Urinary bladder (tissue), 4 donors: ENCODE data around the gene FBXO10. TPM values are rescaled to one million over a fixed set of nuclear protein-coding genes. Genes with fewer than 3 reads are reported as not detected.

Source experiments
- DNase-seq: peaks from one replicate; pipeline ENCODE4 v3.0.0-alpha.2; 2015; ENCODE audit errors: extremely low spot score
- H3K27ac ChIP-seq: one replicate; pipeline ENCODE4 v1.5.1; 2013; ENCODE audit warnings: low read depth, mild to moderate bottlenecking, moderate library complexity
- H3K36me3 ChIP-seq: one replicate; pipeline ENCODE4 v1.6.1; 2013; ENCODE audit warnings: mild to moderate bottlenecking, moderate library complexity; ENCODE audit not compliant: insufficient read depth
- H3K4me1 ChIP-seq: one replicate; pipeline ENCODE4 v1.6.1; 2013; ENCODE audit warnings: mild to moderate bottlenecking, moderate library complexity; ENCODE audit not compliant: insufficient read depth
- H3K4me3 ChIP-seq: one replicate; pipeline ENCODE4 v1.5.1; 2013; ENCODE audit warnings: low read depth, low read length
- WGBS: extraction: QIAGEN DNeasy Blood & Tissue Kit; methylation state at CpG from one replicate; pipeline ENCODE4 v1.1.7; 2013; 5-methylcytosine and 5-hydroxymethylcytosine counted together
- polyA plus RNA-seq: library from polyadenylated mRNA; stranded (reverse); fragments of 200-250 nt; gene quantifications from one replicate; pipeline ENCODE4 v1.2.3, GENCODE V29; 2013
- total RNA-seq: library from RNA; depleted of rRNA; stranded (reverse); fragments of >200 nt; gene quantifications from one replicate; pipeline ENCODE4 v1.2.3, GENCODE V29; 2014
- donor health status: healthy with polysubstance abuse.
- donor health status: healthy.

The FBXO10 gene
- total and polyA plus RNA-seq, 2 donors: 5.9 to 9.5 TPM

DNA sequence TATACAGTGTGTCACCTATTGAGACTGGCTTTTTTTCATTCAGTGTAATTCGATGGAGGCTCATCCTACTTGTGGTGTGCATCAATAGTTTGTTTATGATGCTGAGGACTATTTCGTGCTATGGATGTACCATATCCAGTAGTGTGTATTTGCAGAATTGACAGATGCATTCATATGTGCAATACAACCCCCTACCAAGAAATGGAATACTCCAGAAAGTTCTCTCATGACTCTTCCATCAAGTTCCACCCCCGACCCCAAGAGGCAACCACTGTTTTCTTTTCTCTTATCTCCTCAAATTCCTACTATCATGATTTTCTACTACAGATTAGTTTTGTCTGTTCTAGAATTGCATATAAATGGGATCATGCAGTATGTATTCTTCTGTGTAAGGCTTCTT lies 21.9 kb downstream of the FBXO10 start:
- Histone ChIP-seq H3K27ac (no peak overlapping the region), H3K4me1 (no peaks in the 10 kb centered on the region), H3K36me3 (peaks cover 2% of the 10 kb centered on the region), H3K4me3 (no peak overlapping the region)
- no peak for DNase-seq
- WGBS: 91% methylated on average over 3 of the region's 3 CpGs

DNA sequence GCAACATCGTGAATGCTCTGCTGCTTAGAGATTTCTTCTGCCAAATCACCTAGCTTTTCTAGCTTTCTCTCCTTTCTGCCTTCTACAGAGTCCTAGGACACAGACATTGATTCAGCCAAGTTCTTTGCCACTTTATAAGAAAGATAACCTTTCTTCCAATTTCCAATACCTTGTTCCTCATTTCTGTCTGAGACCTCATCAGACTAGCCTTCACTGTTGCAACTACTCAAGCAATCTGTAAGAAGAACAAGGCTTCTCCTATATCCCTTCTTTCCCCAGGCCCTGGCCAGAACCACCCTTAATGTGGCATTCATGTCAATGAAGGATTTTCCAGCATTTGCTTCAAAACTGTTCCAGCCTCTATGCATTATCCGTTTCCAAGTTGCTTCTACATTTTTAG lies 24.3 kb downstream of the FBXO10 start:
- H3K4me1 ChIP-seq: no peaks in the 10 kb centered on the region
- no peak for DNase-seq
- H3K4me3 ChIP-seq: no peak overlapping the region
- H3K36me3 ChIP-seq: peaks cover 2% of the 10 kb centered on the region
- WGBS: 88% methylated on average over 2 of the region's 2 CpGs
- no peak overlapping the region for H3K27ac ChIP-seq

DNA sequence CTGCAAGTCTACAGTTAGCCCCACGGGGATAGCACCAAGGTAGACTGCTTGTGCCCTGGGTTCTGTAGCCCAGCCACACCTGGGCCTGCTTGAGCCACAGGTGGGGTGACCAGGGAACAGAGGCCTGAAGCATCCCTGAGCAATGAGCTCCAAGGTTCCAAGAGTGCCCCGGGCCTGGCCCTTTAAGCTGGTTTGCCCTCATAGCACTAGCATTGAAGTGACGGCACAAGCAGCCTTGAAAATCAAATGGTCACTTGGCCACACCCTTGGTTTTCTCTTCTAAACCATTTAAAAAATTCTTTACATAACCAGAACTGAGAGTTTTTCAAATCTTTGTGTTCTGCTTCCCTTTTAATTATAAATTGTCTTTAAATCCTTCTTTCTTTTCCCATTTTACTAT lies 24.7 kb downstream of the FBXO10 start:
- Histone ChIP-seq H3K4me3 (no peak overlapping the region), H3K4me1 (no peaks in the 10 kb centered on the region), H3K27ac (no peak overlapping the region), H3K36me3 (peaks cover 2% of the 10 kb centered on the region)
- 89% methylated on average over 3 of the region's 3 CpGs for WGBS
- no peak for DNase-seq

DNA sequence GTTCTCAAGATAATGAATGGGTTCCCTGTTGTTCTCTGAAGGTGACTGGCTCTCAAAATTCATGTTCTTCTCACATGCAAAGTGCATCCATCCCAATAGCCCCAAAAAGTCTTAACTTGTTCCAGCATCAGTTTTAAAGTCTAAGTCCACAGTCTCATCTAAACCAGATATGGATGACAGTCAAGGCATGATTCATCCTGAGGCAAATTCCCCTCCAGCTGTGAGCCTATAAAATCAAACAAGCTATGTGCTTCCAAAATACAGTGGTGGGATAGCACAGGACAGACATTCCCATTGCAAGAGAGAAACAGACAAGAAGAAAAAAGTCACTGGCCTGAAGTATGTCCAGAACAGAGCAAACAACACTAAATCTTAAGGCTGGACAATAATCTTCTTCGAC lies 25.4 kb downstream of the FBXO10 start:
- no peaks in the 10 kb centered on the region for H3K4me1 ChIP-seq
- no peak overlapping the region for H3K27ac ChIP-seq
- 50% methylated on average over 1 of the region's 1 CpG for WGBS
- H3K36me3 ChIP-seq: peaks cover 2% of the 10 kb centered on the region
- no peak for DNase-seq
- H3K4me3 ChIP-seq: no peak overlapping the region

DNA sequence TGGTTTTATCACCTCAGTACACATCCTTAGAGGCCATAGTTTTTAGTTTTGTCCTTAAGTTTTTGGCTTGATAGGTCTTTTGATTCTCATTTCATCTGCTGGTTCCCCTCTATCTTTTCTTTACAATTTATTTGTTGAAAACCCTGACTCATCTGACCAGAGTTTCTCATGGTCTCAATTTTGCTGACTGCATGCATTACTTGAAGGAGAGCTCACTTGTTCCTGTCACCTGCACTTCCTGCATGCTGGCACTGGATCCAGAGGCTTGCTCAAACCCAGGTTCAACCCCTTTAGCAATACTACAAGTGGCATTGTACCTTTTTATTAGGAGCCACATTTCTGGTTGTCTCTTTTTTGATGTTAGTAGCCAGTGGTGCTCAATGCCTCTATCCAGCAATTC lies 26.7 kb downstream of the FBXO10 start:
- no peak for DNase-seq
- Histone ChIP-seq H3K4me1 (no peaks in the 10 kb centered on the region), H3K4me3 (no peak overlapping the region), H3K27ac (no peak overlapping the region), H3K36me3 (peaks cover 2% of the 10 kb centered on the region)

DNA sequence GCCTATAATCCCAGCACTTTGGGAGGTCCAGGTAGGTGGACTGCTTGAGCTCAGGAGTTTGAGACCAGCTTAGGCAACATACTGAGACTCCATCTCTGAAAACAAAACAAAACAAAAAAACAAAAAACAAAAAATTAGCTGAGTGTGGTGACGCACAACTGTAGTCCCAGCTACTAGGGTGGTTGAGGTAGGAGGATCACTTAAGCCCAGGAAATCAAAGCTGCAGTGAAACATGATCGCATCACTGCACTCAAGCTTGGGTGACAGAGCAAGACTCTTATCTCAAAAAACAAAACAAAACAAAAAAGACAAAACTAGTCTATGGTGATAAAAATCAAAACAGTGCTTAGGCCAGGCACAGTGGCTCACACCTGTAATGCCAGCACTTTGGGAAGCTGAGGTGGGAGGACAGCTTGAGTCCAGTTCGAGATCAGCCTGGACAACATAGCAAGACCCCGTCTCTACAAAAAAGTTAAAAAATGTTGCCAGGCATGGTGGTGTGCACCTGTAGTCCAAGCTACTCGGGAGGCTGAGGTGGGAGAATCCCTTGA lies 28.8 kb downstream of the FBXO10 start:
- H3K36me3 ChIP-seq: no peaks in the 10 kb centered on the region
- no peak for DNase-seq
- 97% methylated on average over 5 of the region's 5 CpGs for WGBS
- H3K4me3 ChIP-seq: no peak overlapping the region
- no peaks in the 10 kb centered on the region for H3K4me1 ChIP-seq
- H3K27ac ChIP-seq: no peak overlapping the region

DNA sequence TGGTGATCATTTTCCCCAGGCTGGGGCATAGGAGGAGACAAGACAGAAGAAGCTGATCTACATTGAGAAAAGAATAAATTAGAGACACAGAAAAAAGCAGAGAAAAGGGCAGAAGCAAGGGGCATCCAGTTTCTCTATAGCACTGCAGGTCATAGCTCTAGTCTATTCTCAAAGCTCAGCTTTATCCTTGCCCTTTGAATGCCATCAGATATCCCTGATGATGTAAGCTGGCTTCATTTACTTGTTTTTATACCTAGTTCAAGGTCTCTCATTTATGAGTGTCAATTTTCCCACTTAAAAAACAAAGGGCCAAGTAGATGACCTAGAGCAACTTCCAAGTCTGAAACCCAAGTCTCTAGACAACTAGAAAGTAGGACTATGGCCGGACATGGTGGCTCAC lies 32.7 kb downstream of the FBXO10 start:
- 100% methylated on average over 1 of the region's 1 CpG for WGBS

DNA sequence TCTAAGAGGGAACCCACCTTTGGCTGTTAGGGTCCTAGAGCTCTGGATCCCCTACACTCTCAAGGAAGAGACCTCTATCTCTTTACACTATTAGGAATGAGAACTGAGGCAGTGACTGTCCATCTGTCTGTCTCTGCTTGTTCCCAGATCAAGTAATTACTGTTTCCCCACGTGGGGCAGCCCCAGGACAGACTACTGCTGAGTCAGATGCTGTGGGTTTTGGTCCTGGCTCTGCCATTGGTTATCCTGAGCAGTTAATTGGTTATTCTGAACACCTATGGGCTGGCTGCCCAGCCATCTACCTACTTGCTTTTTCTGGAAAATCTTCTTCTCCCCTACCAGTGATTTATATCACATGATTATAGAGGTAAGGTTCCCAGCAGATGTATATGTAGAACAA lies 33.3 kb downstream of the FBXO10 start:
- Histone ChIP-seq H3K36me3 (no peaks in the 10 kb centered on the region), H3K27ac (no peak overlapping the region), H3K4me3 (no peak overlapping the region), H3K4me1 (no peaks in the 10 kb centered on the region)
- WGBS: 67% methylated on average over 1 of the region's 1 CpG
- no peak for DNase-seq

More for the DNA sequence above, 32.7 kb downstream of the FBXO10 start:
- Histone ChIP-seq H3K27ac (no peak overlapping the region), H3K4me3 (no peak overlapping the region), H3K36me3 (no peaks in the 10 kb centered on the region), H3K4me1 (no peaks in the 10 kb centered on the region)
- no peak for DNase-seq

DNA sequence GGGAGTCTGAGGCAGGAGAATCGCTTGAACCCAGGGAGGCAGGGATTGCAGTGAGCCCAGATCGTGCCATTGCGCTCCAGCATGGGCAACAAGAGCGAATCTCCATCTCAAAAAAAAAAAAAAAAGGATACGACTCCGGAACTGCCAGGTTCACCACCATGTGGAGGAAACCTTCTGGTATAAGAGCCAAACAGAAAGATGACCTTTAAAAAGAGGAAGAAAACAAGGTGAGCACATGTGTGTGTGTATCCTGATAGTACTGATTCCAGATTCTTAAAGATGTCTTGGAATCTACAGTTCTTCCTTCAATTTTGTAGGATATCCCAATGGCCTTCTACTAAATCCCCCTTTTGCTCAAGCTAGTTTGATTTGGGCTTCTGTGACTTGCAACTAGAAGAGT lies 33.7 kb downstream of the FBXO10 start:
- Histone ChIP-seq H3K36me3 (no peaks in the 10 kb centered on the region), H3K4me1 (no peaks in the 10 kb centered on the region), H3K4me3 (no peak overlapping the region), H3K27ac (no peak overlapping the region)
- over 99% methylated on average over 6 of the region's 6 CpGs for WGBS
- no peak for DNase-seq

DNA sequence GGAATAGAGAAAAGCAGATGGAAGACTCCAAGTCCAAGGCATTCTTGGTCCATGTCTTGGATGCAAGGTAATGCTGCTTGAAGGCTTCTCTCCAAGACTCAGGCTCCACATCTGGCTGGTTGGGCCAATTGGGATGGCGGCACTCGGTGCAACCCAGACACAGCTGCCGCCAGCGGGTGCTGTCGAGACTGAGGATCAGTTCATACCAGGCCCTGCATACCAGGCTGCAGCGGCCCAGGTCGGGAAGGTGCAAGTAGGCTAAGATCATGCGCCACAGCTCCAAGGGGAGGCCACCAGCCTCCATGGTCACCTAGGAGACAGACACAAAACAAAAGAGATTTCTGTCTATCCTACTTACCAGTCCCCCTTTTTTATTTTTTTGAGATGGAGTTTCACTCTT lies 34.7 kb downstream of the FBXO10 start:
- Histone ChIP-seq H3K4me1 (no peaks in the 10 kb centered on the region), H3K27ac (no peak overlapping the region), H3K36me3 (no peaks in the 10 kb centered on the region), H3K4me3 (no peak overlapping the region)
- 97% methylated on average over 8 of the region's 8 CpGs for whole genome bisulfite sequencing
- no peak for DNase-seq

DNA sequence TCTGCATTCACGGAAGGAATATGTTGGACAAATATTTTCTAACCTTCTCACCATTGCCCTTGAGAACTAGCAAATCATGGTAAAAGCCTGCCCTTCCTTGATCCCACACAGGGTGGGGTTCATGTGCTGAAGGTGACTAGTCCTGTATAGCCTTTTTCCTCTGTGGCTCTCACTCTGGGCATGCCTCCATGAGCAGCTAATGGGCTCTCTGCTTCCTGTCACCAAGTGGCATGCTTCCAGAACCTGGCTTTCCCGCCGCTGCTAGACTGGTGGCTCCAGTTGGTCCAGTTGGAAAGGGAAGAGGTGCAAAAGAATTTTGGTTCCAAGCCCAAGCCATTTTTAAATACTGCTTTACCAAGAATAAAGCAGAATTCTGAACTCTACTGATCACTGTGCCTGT lies 35.5 kb downstream of the FBXO10 start:
- Histone ChIP-seq H3K27ac (no peak overlapping the region), H3K36me3 (no peaks in the 10 kb centered on the region), H3K4me1 (no peaks in the 10 kb centered on the region), H3K4me3 (no peak overlapping the region)
- 77% methylated on average over 3 of the region's 3 CpGs for WGBS
- no peak for DNase-seq

DNA sequence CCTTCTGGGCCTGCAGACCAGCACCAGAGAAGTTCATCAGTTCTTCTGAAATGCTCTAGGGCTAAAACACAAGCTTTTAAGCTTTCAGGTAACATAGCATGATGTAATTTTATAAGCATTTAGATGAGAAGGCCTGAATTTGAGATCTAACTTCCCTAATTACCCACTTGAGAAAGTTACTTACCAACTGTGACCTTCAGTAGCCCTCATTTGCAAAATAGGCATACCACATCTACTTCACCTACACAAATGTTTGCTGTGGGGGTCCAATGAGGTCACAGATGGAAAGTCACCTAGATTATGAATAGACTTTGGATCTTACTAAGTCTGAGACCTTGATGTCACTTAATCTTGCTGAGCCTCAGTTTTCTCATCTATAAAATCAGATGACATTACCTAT lies 36.5 kb downstream of the FBXO10 start:
- no peak for DNase-seq
- no peaks in the 10 kb centered on the region for H3K4me1 ChIP-seq
- no peak overlapping the region for H3K27ac ChIP-seq
- H3K36me3 ChIP-seq: no peaks in the 10 kb centered on the region
- H3K4me3 ChIP-seq: no peak overlapping the region

DNA sequence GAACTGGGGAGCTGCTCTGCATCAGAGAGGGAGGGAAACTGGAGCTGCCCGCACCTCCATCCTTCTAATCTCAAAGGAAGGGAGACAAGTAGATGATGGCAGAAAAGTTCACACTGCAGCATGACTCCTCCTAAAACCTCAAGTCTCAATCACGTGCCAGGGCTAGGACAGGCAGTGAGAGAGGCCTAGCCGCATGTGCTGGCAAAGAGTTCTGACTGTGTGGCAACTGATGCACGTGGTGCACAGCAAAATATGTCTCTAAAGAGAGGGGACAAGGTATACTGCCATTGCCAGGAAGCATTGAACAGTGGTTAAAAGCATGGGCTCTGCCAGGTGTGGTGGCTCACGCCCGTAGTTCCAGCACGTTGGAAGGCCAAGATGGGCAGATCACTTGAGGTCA lies 38.1 kb downstream of the FBXO10 start:
- Histone ChIP-seq H3K4me3 (no peak overlapping the region), H3K4me1 (no peaks in the 10 kb centered on the region), H3K36me3 (no peaks in the 10 kb centered on the region), H3K27ac (no peak overlapping the region)
- no peak for DNase-seq
- WGBS: 96% methylated on average over 7 of the region's 7 CpGs

DNA sequence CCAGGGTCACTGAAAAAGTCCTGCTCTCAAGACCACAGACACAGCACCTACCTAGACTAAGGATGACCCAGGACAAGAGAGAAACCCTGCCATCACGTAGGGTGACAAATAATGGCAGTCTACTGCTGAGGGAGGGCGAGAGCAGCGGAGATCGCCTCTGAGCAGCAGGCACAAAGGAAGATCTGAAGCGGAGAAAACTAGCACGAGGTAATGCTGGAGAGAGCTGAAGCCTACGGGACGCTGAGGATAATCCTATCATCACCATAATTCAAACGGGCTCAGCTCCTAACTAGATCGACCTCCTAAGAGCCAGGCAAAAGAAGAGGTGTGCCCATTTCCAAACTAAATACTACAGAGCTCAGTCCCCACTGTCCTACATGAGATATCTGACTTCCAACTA lies 41.3 kb downstream of the FBXO10 start:
- Histone ChIP-seq H3K4me3 (no peak overlapping the region), H3K27ac (no peak overlapping the region), H3K36me3 (no peaks in the 10 kb centered on the region), H3K4me1 (no peaks in the 10 kb centered on the region)
- WGBS: 76% methylated on average over 10 of the region's 10 CpGs
- no peak for DNase-seq

DNA sequence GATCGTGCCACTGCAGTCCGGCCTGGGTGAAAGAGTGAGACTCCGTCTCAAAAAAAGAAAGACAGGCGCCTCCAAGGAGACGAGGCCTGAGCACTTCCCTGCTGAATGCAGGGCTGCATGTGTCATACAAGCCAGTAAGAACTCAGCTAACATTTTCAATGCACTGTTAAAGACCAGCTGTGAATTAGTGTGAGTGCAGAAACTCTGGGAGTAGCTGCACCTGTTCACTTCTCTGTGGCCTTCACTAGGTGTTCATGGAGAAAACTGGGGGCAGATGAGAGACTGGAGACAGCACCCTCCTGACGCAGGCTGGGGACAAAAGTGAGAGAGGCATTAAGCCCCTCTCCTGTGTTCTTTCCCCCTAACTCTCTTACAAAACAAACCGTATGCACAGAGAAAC lies 41.8 kb downstream of the FBXO10 start:
- no peak for DNase-seq
- H3K4me3 ChIP-seq: no peak overlapping the region
- WGBS: 88% methylated on average over 7 of the region's 7 CpGs
- H3K27ac ChIP-seq: no peak overlapping the region
- H3K4me1 ChIP-seq: no peaks in the 10 kb centered on the region
- H3K36me3 ChIP-seq: no peaks in the 10 kb centered on the region
